GM12872 (cell line): Measurements from ENCODE around the gene KDM5C.

ENCODE experiments used
- CTCF ChIP-seq: IDR thresholded peaks from 3 replicates; pipeline ENCODE4 v1.5.1; 2011; ENCODE audit warnings: low read depth, mild to moderate bottlenecking, low read length, moderate library complexity; ENCODE audit not compliant: insufficient read depth

KDM5C gene

GRCh38 chrX:53156207-53156596 lies 68.8 kb downstream of the KDM5C start:
- no peak for TF ChIP-seq CTCF

GRCh38 chrX:53155512-53156206 lies 69.3 kb downstream of the KDM5C start:
- no peak for TF ChIP-seq CTCF

GRCh38 chrX:53153581-53153980 lies 71.4 kb downstream of the KDM5C start:
- TF ChIP-seq CTCF, result no peak
